Keratinocyte (primary cell): ENCODE data around the gene TBC1D25. TPM values are rescaled to one million over a fixed set of nuclear protein-coding genes. Genes with fewer than 3 reads are reported as not detected.

ENCODE experiments used
- DNase-seq: peaks from one replicate; pipeline ENCODE4 v3.0.0-alpha.2; 2011; ENCODE audit warnings: low read depth, missing footprints, low spot score
- FAIRE-seq: peaks from 2 replicates; lab custom pipeline; 2011; peaks lifted over from hg19 to GRCh38; lab: Jason Lieb, UNC
- H2AFZ ChIP-seq: 2 replicates; pipeline ENCODE4 v1.6.0; 2012; ENCODE audit warnings: low read length, control low read depth, inconsistent platforms; ENCODE audit not compliant: control insufficient read depth
- H3K27ac ChIP-seq: 2 replicates; pipeline ENCODE4 v1.5.1; 2011; ENCODE audit warnings: low read length; ENCODE audit not compliant: control insufficient read depth, insufficient read depth
- H3K27me3 ChIP-seq: 3 replicates; pipeline ENCODE4 v1.6.0; 2011; ENCODE audit warnings: low read length; ENCODE audit not compliant: control insufficient read depth, insufficient read depth; ENCODE audit errors: extremely low read depth
- H3K36me3 ChIP-seq, 2 experiments: 2 replicates in 1 of 2; 3 replicates in 1 of 2; pipeline ENCODE4 v1.5.1; 2011; ENCODE audit warnings: low read length in 2 of 2, mild to moderate bottlenecking in 1 of 2; ENCODE audit not compliant: control insufficient read depth in 2 of 2, insufficient read depth in 2 of 2; ENCODE audit errors: extremely low read depth in 1 of 2
- H3K4me1 ChIP-seq: 3 replicates; pipeline ENCODE4 v1.5.1; 2011; ENCODE audit warnings: low read length; ENCODE audit not compliant: control insufficient read depth, insufficient read depth; ENCODE audit errors: extremely low read depth
- H3K4me2 ChIP-seq: 3 replicates; pipeline ENCODE4 v1.6.0; 2011; ENCODE audit warnings: low read depth, low read length; ENCODE audit not compliant: control insufficient read depth, insufficient read depth; ENCODE audit errors: extremely low read depth
- H3K4me3 ChIP-seq, 3 experiments: fragments of 200-600 bp in 1 of 3; sonication (generic) in 1 of 3; 2 replicates in 2 of 3; 3 replicates in 1 of 3; pipeline ENCODE4 v1.5.1; 2011 to 2016; ENCODE audit warnings: low read length in 3 of 3, mild to moderate bottlenecking in 3 of 3, control low read depth in 2 of 3, inconsistent platforms in 1 of 3, low read depth in 1 of 3, mixed read lengths in 1 of 3, mixed run types in 1 of 3, moderate library complexity in 1 of 3; ENCODE audit not compliant: control insufficient read depth in 2 of 3, insufficient read depth in 2 of 3; ENCODE audit errors: extremely low read depth in 1 of 3
- H3K79me2 ChIP-seq: 2 replicates; pipeline ENCODE4 v1.6.0; 2012; ENCODE audit warnings: low read length; ENCODE audit not compliant: control insufficient read depth, insufficient read depth
- H3K9ac ChIP-seq: 3 replicates; pipeline ENCODE4 v1.6.0; 2011; ENCODE audit warnings: low read length; ENCODE audit not compliant: control insufficient read depth, insufficient read depth; ENCODE audit errors: extremely low read depth
- H3K9me1 ChIP-seq: 3 replicates; pipeline ENCODE4 v1.6.0; 2011; ENCODE audit warnings: low read length; ENCODE audit not compliant: control insufficient read depth, insufficient read depth; ENCODE audit errors: extremely low read depth
- H3K9me3 ChIP-seq: 2 replicates; pipeline ENCODE4 v1.5.1; 2012; ENCODE audit warnings: low read depth, low read length; ENCODE audit not compliant: control insufficient read depth
- H4K20me1 ChIP-seq: 3 replicates; pipeline ENCODE4 v1.6.0; 2011; ENCODE audit warnings: low read length; ENCODE audit not compliant: control insufficient read depth, insufficient read depth; ENCODE audit errors: extremely low read depth
- EZH2 ChIP-seq: IDR thresholded peaks from one replicate; pipeline ENCODE4 v1.6.1; 2012; ENCODE audit warnings: inconsistent platforms, mild to moderate bottlenecking, low read length, moderate library complexity
- dilution Hi-C: fragments of 300-500 bp; cut with MboI; formaldehyde crosslinking; loops from one replicate; pipeline ENCODE4 v1.7.0; 2020; ENCODE audit warnings: low sequenced_read_pairs; ENCODE audit not compliant: extremely low pct_ligation_motif_present
- polyA plus RNA-seq, 5 experiments: library from polyadenylated mRNA; depleted of rRNA in 3 of 5; stranded (reverse) in 3 of 5; stranded (forward) in 1 of 5; unstranded in 1 of 5; fragments of >200 nt; gene quantifications; 1 replicate in 1 of 5; 2 replicates in 3 of 5; 3 replicates in 1 of 5; pipeline versions ENCODE4 v1.2.1 to v1.2.3, GENCODE V29; 2011 to 2012; ENCODE audit warnings: missing spikeins in 2 of 5, low read depth in 1 of 5, low replicate concordance in 1 of 5
- TF ChIP-seq, protein P1 (sequence below), 3 experiments: IDR thresholded peaks in 1 of 3; conservative IDR thresholded peaks in 1 of 3; optimal IDR thresholded peaks in 1 of 3; 2 replicates in 2 of 3; 3 replicates in 1 of 3; pipeline versions ENCODE3 to v1.5.1; 2011; ENCODE audit warnings: low read length in 3 of 3, mild to moderate bottlenecking in 3 of 3, moderate library complexity in 2 of 3, control low read depth in 1 of 3, inconsistent platforms in 1 of 3; ENCODE audit not compliant: insufficient read depth in 2 of 3; ENCODE audit errors: extremely low read depth in 1 of 3

The TBC1D25 gene
- polyA plus RNA-seq, 1 donor (not counting 4 experiments of a cell fraction or from before 2014, with no cell fraction given), result 9.2 TPM

DNA sequence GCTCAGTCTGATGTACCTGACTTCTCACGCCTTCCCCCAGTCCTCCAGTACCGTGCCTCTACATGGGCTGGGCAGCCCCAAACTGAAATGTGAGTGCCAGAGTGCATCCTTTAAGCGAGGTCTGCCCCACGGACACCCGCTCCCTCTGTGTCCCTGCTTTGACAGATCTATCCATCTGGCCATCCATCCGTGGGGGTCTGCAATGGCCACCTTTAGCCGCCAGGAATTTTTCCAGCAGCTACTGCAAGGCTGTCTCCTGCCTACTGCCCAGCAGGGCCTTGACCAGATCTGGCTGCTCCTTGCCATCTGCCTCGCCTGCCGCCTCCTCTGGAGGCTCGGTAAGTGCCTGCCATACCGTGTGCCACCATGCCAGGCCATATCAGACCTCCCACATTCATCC, 29.9 kb upstream of the TBC1D25 start:
- peak overlapping the region; percentile 70 for H3K9ac ChIP-seq
- peak overlapping the region; percentile 66 for H3K27ac ChIP-seq
- no peaks in the 10 kb centered on the region for H4K20me1 ChIP-seq
- no peaks in the 10 kb centered on the region for H3K9me1 ChIP-seq
- H3K36me3 ChIP-seq, result peaks cover 3 to 4% of the 10 kb centered on the region in 2 experiments
- H3K9me3 ChIP-seq, result peaks cover 4% of the 10 kb centered on the region
- H3K4me1 ChIP-seq, result peaks cover 13% of the 10 kb centered on the region
- DNase-seq, result no peak
- FAIRE-seq, result no peak
- peak overlapping the region; percentile 32 for H2AFZ ChIP-seq
- TF ChIP-seq EZH2, result no peak
- TF ChIP-seq, protein P1, sequence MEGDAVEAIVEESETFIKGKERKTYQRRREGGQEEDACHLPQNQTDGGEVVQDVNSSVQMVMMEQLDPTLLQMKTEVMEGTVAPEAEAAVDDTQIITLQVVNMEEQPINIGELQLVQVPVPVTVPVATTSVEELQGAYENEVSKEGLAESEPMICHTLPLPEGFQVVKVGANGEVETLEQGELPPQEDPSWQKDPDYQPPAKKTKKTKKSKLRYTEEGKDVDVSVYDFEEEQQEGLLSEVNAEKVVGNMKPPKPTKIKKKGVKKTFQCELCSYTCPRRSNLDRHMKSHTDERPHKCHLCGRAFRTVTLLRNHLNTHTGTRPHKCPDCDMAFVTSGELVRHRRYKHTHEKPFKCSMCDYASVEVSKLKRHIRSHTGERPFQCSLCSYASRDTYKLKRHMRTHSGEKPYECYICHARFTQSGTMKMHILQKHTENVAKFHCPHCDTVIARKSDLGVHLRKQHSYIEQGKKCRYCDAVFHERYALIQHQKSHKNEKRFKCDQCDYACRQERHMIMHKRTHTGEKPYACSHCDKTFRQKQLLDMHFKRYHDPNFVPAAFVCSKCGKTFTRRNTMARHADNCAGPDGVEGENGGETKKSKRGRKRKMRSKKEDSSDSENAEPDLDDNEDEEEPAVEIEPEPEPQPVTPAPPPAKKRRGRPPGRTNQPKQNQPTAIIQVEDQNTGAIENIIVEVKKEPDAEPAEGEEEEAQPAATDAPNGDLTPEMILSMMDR (optimal IDR thresholded peaks at IDR 0.05 in 1 of 3, IDR thresholded peaks at IDR 0.05 in 1 of 3, conservative IDR thresholded peaks at IDR 0.05 in 1 of 3; ENCODE audit: extremely low read depth in 1 of 3, insufficient read depth in 2 of 3, low read length in 3 of 3), result no peak
- no peaks in the 10 kb centered on the region for H3K27me3 ChIP-seq
- dilution Hi-C loops, result no loop called here
- H3K79me2 ChIP-seq, result peaks cover 17% of the 10 kb centered on the region
- H3K4me2 ChIP-seq, result peak overlapping the region; percentile 65
- H3K4me3 ChIP-seq, result peak overlapping the region; percentile 55 to 63 (median 56)

DNA sequence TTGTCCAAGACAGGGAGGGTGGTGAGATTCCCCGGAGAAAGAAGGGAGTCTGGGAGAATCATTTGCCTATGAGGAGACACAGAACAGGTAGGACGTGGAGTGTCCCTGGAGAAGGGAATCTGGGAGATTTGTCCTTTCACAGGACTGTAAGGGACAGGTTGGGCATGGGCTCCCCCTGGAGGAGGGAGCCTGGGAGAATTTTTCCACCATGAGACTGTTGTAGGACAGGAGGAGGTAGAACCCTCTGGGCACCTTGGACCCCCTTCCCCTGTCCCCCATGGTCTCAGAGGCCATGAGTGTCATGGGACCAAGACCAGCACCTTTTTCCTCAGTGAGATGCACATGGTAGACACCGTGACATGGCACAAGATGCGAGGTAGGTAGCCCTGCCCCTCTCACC, 28.0 kb upstream of the TBC1D25 start:
- dilution Hi-C loops, result no loop called here
- DNase-seq (no peak), FAIRE-seq (no peak)
- peaks cover 3 to 4% of the 10 kb centered on the region in 2 experiments for H3K36me3 ChIP-seq
- no peaks in the 10 kb centered on the region for H3K9me1 ChIP-seq
- no peak overlapping the region for H2AFZ ChIP-seq
- TF ChIP-seq, protein P1 (optimal IDR thresholded peaks at IDR 0.05 in 1 of 3, IDR thresholded peaks at IDR 0.05 in 1 of 3, conservative IDR thresholded peaks at IDR 0.05 in 1 of 3; ENCODE audit: extremely low read depth in 1 of 3, insufficient read depth in 2 of 3, low read length in 3 of 3), result peak in 2 of 3 experiments; percentile 22 to 50
- no peak for TF ChIP-seq EZH2
- H3K4me2 ChIP-seq, result no peak overlapping the region
- no peaks in the 10 kb centered on the region for H4K20me1 ChIP-seq
- H3K27me3 ChIP-seq, result no peaks in the 10 kb centered on the region
- no peak overlapping the region for H3K27ac ChIP-seq
- peaks cover 17% of the 10 kb centered on the region for H3K79me2 ChIP-seq
- no peak overlapping the region for H3K9ac ChIP-seq
- no peak overlapping the region for H3K4me3 ChIP-seq
- peaks cover 14% of the 10 kb centered on the region for H3K4me1 ChIP-seq
- H3K9me3 ChIP-seq, result peaks cover 4% of the 10 kb centered on the region
